ENCODE data around the gene NFASC.

The NFASC gene

GRCh38 chr1:204863024-204863423 is 7.6 kb upstream of the NFASC start:
- no peak for DNase-seq

- no peak for DNase-seq
Measured at GRCh38 chr1:204863730-204864129, 6.9 kb upstream of the NFASC start.

- no peak for DNase-seq
Measured at GRCh38 chr1:204866051-204866596, 4.5 kb upstream of the NFASC start.

GRCh38 chr1:204867203-204867602 is 3.5 kb upstream of the NFASC start:
- DNase-seq = no peak

- DNase-seq = no peak
Measured at GRCh38 chr1:204867666-204868339, 2.9 kb upstream of the NFASC start.

GRCh38 chr1:204868340-204868700 is 2.3 kb upstream of the NFASC start:
- no peak for DNase-seq

DNA sequence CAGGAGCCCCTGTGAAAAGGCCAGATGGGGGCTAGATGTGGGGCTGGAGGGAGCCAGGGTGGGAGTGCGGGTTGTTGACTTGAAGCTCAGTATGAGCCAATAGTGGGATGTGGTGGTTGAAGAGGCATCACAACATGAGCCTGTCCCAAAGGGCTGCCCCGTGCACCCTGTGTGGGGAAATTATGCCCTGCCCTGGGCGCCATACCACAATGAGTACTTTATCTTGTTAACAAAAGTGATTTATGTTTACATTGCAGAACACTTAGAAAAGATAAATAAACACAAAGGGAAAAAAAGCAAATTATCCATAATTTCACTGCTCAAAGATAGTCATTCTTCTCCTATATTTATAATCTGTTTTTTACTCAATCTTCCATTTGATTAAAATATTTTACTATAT is 1.6 kb upstream of the NFASC start:
- no peak for DNase-seq

DNA sequence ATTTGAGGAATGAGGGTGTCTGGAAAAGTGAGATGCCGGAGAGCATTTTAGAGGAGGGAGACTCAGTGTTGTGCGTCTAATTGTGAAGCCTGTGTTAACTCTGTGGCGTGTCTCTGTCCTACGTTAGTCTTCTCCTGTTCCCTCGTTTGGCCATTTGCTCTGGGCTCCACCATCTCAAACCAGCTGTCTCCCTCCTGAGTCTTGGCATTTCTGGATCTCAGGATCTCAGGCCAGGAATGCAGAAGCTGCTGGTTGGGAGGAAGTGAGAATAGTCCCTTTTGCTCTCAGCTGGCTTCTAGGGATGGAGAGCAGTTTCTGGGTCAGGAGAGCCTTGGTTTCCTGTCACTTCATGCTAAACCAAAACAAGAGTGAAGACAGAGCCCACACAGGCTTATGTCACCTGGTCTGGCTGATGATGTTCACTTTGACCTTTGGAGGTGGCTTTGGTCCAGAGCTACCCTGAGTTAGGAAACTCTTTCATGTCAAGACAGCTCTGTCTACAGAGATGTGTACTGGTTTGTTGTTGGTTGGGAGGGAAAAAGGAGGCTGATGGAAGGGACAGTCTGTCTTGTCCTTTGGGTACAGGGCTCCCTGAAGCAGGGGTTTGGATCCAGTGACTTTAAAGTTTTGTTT is 859 bp downstream of the NFASC start:
- no peak for DNase-seq

DNA sequence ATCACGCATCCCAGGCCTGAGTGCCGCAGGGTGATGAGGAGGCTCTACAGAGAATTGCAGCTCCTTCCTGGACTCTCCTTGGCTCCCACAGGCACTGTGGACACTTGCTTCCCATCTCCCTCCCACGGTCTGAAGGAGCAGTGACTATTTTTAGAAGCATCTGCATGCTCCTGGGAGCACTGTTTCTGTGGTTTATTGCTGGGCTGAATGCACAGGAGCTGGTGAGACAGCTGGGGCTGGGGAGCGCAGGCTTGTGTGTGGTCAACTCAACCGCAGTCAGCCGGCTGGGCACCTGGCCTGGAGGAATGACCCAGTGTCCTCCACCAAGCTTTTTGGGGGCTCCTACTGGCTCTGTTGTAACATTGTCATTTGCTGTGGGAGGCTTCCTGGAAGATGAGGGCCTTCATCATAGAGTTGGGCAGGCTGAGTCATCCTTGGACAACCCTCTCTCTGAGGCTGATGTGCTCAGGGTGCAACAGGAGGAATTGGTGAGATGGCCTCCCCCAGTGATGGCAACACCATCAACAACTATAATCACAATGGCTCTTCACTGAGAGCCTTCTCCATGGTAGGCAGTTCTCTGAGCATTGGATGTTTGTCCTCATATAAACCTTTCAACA is 1.7 kb downstream of the NFASC start:
- DNase-seq = no peak

GRCh38 chr1:204873176-204873575 is 2.5 kb downstream of the NFASC start:
- no peak for DNase-seq

DNA sequence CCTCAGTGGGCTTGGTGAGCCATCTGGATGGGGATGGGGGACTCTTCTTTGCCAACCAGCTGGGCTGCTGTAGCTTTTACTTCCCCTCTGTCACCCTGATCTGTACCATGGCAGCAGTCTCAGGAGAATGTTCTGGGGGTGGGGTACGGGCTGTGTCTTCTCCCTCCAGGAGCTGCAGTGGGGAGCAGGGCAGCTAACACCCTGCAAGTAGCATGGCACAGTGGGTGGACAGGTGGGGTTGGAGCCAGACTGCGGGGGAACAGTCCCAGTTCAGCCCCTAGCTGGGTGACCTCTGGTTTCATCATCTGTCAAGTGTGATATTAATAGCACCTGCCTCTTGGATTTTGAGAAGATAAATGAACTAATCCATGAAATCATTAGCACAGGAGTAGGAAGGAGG is 3.1 kb downstream of the NFASC start:
- no peak for DNase-seq

DNA sequence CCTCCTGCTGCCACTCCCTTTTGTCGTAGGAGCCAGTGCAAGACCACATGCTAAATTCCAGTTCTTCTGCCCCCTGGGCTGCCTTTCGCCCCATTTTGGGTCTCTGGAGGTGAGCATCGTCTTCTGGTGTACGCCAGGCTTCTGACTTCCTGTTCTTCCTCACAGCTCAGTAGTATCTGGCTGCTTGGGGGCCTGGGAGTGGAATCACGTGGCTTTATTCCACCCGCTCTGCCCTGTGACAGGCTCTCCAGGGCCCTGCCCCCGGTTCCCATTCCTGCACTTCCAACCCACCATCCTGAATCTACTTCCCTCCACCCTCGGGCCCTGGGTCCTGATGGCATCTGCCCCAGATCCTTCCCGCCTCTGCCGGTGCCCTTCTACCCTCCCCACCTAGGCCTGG is 3.6 kb downstream of the NFASC start:
- no peak for DNase-seq

- DNase-seq = no peak
Measured at GRCh38 chr1:204875255-204875654, 4.6 kb downstream of the NFASC start.

GRCh38 chr1:204878621-204879234 is 8.1 kb downstream of the NFASC start:
- no peak for DNase-seq

DNA sequence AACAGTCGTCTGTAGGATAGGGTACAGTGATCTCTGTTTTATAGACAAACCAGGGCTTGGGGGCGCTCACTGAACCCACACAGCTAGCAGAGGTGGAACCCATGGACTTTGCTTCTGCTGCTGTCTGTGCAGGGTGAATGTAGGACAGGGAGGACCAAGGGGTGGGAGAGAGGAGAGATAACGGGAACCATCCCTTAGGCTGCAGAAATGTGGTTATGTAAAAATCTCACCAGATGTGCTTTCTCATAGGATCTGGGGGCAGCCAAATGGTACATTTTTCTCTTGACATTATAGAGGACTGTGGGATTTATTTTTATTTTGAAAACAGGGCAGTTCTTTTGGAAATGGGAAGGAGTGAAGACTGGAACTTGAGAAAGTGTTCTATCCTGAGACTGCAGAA is 8.7 kb downstream of the NFASC start:
- DNase-seq = no peak

DNA sequence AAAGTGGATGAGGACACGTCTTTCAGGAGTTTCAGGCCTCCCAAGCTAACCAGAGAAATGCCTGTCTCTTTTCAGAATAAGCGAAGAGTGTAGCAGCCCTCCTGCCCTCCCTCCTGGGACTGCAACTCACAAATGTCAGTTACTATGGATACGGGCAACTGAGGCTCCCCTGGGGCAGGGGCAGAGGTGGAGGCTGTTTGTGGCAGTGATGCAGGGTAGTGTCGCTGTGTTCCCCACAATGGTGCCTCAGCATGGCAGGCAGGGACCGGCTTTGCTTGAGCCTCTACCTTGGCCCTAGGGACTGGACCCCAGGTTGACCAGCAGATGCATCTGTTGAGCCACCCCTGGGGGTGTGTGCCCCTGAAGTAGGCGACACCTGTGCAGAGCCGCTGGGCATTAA is 10.2 kb downstream of the NFASC start:
- no peak for DNase-seq

DNA sequence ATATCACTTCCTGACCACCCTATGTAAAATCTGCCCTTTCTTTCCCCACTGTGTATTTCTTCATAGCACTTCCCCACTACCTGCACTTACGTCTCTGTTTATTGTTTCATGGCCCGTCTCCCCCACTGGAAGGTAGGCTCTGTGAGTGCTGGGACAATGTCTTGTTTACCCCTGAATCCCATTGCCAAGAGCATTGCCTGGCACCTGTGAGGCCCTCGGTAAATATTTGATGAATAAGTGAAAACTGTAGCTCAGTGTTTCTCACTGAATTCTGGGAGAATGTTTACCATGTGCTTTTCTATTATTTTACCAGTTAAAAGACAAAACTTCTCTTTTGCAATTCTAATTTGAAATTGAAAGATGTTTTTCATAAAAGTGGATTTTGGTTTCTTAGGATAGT is 11.8 kb downstream of the NFASC start:
- no peak for DNase-seq

DNA sequence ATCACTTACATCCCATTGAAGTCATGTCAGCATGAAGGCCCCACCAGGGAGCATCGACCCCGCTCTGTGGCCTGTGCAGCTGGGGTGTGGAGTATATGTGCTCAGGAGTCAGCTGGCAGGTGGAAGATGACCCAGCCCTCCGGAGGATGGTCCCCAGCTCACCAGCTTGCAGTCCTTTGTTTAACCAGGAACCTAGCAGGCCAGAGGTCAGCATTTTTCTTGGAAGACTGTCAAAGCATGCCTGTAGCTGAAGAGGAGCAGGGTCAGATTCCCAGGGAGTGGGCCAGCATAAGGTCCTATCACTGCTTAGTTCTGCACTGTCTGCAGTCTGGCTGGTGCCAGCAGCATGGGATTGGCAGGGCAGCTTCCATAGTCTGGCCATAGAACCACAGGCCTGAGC is 12.7 kb downstream of the NFASC start:
- DNase-seq = no peak

DNA sequence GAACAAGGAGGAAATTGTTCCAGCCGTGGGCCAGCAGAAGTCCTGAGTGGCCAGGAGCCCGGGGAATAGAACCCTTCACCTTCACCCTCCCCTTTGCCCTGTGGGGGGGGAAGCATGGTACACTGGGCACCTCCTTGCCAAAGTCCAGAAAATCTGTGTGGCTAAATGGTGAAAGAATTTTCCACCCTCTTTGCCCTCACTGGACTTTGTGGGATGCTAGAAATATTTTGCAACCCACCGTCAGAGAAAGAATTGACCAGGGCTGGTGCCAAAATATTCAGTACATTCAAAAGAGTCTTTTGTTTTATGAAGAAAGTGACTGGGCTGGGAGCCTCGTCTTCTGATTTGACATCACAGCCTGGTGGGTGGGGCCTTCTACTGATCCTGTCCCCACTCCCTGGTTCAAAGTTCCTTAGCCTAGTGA is 14.6 kb downstream of the NFASC start:
- no peak for DNase-seq

DNA sequence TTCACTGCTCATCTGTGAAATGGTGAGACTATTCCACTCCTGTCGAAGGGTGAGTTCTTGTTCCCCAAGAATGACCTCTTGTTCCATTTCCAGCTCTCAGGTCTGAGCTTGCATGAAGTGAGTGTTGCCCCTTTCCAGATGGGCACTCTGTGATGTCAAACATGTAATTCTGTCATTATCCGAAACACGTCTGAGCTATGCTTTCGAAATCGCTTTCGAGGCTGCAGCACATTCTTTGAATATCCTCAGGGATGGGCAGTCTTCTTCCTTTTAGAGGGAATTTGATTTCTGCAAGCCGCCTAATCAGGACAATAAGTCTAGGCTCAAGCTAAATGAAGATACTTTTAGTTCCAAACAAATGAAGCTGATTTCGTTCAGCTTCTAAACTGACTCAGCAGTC is 15.1 kb downstream of the NFASC start:
- DNase-seq = no peak

DNA sequence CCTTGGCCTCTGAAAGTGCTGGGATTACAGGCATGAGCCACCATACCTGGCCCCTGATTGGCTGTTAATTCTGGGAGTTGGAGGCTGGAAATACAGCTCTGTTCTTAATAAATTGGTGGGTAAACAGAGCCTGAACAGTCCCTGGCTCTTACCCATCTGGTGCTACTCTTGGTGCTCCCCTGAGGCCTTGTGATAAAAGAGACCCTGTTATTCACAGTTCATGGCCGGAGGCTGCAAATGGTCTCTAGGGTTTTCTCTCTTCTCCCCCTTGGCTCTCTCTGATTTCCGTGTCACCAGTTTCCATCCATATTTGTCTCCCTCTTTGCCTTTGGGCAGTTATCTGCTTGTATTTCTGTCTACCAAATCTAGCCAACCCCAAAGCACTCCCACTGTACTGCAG is 17.2 kb downstream of the NFASC start:
- DNase-seq = no peak

DNA sequence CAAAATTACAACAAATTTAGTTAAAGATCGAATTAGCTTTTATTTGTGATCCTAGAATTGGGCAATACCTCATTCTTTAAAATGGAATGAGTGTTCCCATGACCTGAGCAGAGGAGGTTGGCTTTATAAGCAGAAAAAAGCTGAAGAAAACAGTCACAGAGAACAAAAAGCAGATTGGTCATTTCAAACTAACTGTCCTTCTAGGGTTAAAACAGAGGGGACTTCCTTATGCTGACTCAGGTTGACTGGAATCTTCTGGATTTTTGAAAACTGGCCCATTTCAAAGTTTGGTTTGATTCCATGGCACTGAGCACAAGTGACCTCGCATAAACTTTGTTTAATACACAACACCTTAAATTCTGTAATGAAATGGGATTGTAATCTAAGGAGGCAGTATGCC is 17.6 kb downstream of the NFASC start:
- no peak for DNase-seq

GRCh38 chr1:204889681-204890383 is 19.2 kb downstream of the NFASC start:
- DNase-seq = no peak
